GM20000 (cell line): ENCODE measurements around the gene LRP2BP.

Experiments used
- DNase-seq: peaks from one replicate; pipeline ENCODE4 v3.0.0; 2012; ENCODE audit warnings: low spot score
- TF ChIP-seq, protein P1 (sequence below): IDR thresholded peaks from 2 replicates; pipeline ENCODE4 v1.5.1; 2012; ENCODE audit warnings: mild to moderate bottlenecking, control low read depth; ENCODE audit errors: extremely low read depth, missing control alignments

The LRP2BP gene

DNA sequence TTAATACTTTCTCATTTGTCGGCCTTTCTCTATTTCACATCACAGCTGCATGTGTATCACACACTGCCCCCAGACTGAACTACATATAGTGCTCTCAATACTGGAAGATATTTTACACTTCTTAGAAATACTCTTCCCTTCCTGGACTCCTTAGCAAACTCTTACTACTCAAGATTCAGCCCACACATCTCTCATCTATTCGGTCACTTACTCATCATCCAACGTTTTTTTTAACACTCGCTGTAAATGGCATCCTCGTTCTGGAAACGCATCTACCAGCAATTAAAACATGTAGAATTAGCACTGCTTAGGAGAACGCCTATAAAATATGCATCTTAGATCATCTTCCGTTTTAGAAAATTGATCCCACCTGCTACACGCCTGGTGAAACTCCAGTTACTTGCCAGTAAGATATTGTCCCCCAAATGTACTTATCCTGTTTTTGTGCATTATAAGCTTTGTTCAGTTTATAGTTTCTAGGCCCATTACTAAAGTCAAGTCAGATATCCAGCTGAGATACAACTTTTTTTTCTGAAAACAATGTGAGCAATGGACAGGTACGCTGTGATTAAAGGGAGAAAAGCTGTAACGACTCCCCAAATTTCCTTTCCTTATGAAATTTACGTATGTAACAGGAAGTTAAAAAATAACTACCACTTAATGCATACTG lies 1.0 kb downstream of the LRP2BP start:
- TF ChIP-seq, protein P1, sequence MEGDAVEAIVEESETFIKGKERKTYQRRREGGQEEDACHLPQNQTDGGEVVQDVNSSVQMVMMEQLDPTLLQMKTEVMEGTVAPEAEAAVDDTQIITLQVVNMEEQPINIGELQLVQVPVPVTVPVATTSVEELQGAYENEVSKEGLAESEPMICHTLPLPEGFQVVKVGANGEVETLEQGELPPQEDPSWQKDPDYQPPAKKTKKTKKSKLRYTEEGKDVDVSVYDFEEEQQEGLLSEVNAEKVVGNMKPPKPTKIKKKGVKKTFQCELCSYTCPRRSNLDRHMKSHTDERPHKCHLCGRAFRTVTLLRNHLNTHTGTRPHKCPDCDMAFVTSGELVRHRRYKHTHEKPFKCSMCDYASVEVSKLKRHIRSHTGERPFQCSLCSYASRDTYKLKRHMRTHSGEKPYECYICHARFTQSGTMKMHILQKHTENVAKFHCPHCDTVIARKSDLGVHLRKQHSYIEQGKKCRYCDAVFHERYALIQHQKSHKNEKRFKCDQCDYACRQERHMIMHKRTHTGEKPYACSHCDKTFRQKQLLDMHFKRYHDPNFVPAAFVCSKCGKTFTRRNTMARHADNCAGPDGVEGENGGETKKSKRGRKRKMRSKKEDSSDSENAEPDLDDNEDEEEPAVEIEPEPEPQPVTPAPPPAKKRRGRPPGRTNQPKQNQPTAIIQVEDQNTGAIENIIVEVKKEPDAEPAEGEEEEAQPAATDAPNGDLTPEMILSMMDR: no peak
- DNase-seq: no peak

DNA sequence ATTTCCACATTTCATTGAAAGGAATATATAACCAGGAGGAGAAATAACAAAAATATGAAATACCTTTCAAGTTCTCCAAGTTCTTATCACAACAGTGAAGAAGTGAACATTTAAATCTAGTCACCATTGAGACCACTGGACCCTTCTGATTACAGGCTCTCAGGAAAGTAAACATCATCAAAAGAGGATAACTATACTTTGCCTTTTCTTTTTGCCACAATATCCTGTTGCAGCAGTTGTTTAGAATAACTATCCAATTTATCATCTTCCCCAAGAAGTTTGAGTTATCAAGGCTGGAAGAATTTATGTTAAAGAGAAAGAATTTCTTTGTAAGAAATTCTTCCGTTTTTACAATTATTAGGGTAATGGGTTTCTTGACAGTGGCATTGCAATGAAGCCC lies 3.6 kb downstream of the LRP2BP start:
- no peak for DNase-seq
- TF ChIP-seq, protein P1: no peak

DNA sequence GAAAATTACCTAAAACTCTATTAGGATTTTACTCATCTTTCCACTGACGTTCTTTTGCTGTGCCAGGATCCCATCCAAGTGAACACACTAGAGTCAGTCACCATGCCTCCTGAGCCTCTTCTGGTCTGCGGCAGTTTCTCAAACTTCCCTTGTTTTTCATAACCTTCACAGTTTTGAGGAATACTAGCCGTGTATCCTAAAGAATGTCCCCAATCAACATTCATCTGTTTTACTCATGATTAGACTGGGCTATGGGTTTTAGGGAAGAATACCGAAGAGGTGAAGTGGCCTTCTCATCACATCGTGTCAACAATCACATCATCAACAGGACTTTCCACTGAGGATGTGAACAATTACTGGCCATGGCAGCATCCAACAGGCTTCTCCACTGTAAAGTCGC lies 4.8 kb downstream of the LRP2BP start:
- no peak for DNase-seq
- TF ChIP-seq, protein P1: no peak

DNA sequence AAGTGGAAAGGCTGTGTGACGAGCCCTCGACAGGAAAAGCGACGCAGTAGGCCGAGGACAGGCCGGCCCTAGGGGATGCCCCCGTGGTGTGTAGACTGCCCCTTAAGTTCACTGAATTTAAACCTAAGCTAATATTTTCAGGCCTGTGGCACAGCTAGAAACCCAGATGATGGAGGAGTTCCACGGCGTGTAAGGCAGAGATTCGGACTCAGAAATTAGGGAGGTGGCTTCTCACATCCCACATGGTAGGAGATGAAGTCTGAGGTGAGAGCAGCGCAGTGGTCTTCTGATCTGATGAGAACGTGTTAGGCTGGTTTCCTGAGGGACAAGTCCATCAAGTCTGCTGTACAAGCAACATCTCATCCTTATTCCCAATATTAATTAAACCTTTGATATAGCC lies 7.8 kb downstream of the LRP2BP start:
- TF ChIP-seq, protein P1: no peak
- DNase-seq: no peak

DNA sequence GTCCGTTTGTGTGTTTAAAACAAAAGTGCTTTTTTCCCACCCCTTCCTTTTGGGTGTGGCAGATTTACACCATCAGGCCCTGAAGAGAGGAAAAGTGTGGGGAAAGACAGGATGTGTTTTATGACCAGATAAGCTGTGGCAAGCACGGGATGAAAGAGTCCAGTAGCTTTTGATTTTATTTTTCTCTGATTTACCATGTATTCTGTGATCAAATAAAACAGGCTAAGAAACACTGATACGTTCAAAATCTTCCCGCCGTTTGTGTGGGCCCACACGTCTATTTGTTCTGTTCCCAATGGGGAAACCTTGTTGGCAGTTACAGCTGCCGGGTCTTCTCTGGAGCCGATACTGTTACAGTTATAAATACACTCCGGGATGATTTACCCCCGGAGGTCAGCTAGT lies 10.8 kb downstream of the LRP2BP start:
- no peak for DNase-seq
- TF ChIP-seq, protein P1: no peak

DNA sequence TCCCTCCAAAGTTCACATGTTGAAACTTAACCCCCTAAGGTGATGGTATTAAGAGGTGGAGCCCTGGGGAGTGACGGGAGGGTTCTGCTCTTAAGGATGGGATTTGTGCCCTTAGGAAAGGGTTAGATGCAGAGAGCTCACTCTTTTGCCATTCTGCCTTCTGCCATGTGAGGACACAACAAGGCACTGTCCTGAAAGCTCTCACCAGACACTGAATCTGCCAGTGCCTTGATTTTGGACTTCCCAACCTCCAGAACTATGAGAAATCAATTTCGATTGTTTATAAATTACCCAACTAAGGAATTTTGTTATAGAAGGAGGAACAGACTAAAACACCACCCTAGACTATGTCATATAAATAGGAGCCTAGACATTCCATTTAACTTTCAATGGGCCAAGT lies 11.7 kb downstream of the LRP2BP start:
- TF ChIP-seq, protein P1: no peak
- no peak for DNase-seq

DNA sequence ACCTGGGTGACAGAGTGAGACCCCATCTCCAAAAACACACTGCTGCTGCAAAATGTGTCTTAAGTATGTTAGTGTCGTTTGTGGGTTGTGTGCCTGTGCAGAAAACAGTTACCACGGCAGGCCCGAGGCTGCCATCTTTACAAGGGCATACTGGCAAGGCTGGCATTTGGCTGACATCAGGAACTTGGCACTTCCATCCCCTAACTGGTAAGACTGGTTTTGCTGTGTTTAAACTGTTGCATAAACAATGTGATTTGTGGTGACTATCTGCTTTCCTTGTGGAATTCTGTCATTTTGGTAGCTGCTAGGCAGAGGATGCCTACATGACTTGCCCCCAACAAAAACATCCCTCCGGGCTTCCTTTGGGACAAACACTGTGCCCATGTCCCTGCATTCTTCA lies 12.3 kb downstream of the LRP2BP start:
- TF ChIP-seq, protein P1: no peak
- no peak for DNase-seq
